Measurements from ENCODE around the gene CASP7.

Gene CASP7

GRCh38 chr10:113643183-113643582 lies 36.5 kb upstream of the CASP7 start:
- TF ChIP-seq CTCF (IDR thresholded peaks at IDR 0.05) = no peak
- H3K9me3 ChIP-seq = no peaks in the 10 kb centered on the region
- H3K4me1 ChIP-seq (ENCODE audit: control insufficient read depth in 1 of 2, insufficient read depth in 1 of 2, low read depth in 1 of 2, low read length in 1 of 2) = no peaks in the 10 kb centered on the region
- no peak overlapping the region for H3K27ac ChIP-seq
- no peak overlapping the region for H3K4me3 ChIP-seq (ENCODE audit: low read depth in 1 of 2, low read length in 1 of 2)
- no peaks in the 10 kb centered on the region for H3K36me3 ChIP-seq
- H3K27me3 ChIP-seq = peaks cover 9% of the 10 kb centered on the region

- Histone ChIP-seq H3K27me3 (peaks cover 9% of the 10 kb centered on the region), H3K4me3 (ENCODE audit: low read depth in 1 of 2, low read length in 1 of 2) (no peak overlapping the region), H3K27ac (no peak overlapping the region), H3K9me3 (no peaks in the 10 kb centered on the region), H3K4me1 (ENCODE audit: control insufficient read depth in 1 of 2, insufficient read depth in 1 of 2, low read depth in 1 of 2, low read length in 1 of 2) (no peaks in the 10 kb centered on the region), H3K36me3 (no peaks in the 10 kb centered on the region)
- TF ChIP-seq CTCF (IDR thresholded peaks at IDR 0.05) = no peak
Measured at GRCh38 chr10:113644185-113645120, 35.3 kb upstream of the CASP7 start.

- Histone ChIP-seq H3K4me1 (ENCODE audit: control insufficient read depth in 1 of 2, insufficient read depth in 1 of 2, low read depth in 1 of 2, low read length in 1 of 2) (no peaks in the 10 kb centered on the region), H3K9me3 (no peaks in the 10 kb centered on the region), H3K27me3 (peaks cover 9% of the 10 kb centered on the region), H3K27ac (no peak overlapping the region), H3K36me3 (no peaks in the 10 kb centered on the region), H3K4me3 (ENCODE audit: low read depth in 1 of 2, low read length in 1 of 2) (no peak overlapping the region)
- no peak for TF ChIP-seq CTCF (IDR thresholded peaks at IDR 0.05)
Measured at GRCh38 chr10:113646336-113647201, 33.1 kb upstream of the CASP7 start.

- no peak for TF ChIP-seq CTCF (IDR thresholded peaks at IDR 0.05)
- H3K9me3 ChIP-seq = no peaks in the 10 kb centered on the region
- no peaks in the 10 kb centered on the region for H3K27me3 ChIP-seq
- no peaks in the 10 kb centered on the region for H3K4me1 ChIP-seq (ENCODE audit: control insufficient read depth in 1 of 2, insufficient read depth in 1 of 2, low read depth in 1 of 2, low read length in 1 of 2)
- H3K36me3 ChIP-seq = no peaks in the 10 kb centered on the region
- H3K27ac ChIP-seq = no peak overlapping the region
- H3K4me3 ChIP-seq (ENCODE audit: low read depth in 1 of 2, low read length in 1 of 2) = no peak overlapping the region
Measured at GRCh38 chr10:113647812-113648211, 31.9 kb upstream of the CASP7 start.

GRCh38 chr10:113648478-113648877 lies 31.2 kb upstream of the CASP7 start:
- Histone ChIP-seq H3K27me3 (no peaks in the 10 kb centered on the region), H3K27ac (no peak overlapping the region), H3K9me3 (no peaks in the 10 kb centered on the region), H3K4me3 (ENCODE audit: low read depth in 1 of 2, low read length in 1 of 2) (no peak overlapping the region), H3K36me3 (no peaks in the 10 kb centered on the region), H3K4me1 (ENCODE audit: control insufficient read depth in 1 of 2, insufficient read depth in 1 of 2, low read depth in 1 of 2, low read length in 1 of 2) (no peaks in the 10 kb centered on the region)
- TF ChIP-seq CTCF (IDR thresholded peaks at IDR 0.05) = no peak

All from neutrophil (primary cell).